T-helper 1 cell (primary cell): ENCODE data around the gene DGKD.
A peak's percentile ranks its signal among the peaks of the same experiment; 100 is the strongest.
"Not testable (repeated sequence)": the region's sequence is repeated elsewhere in the genome, so short reads cannot be mapped to it uniquely, and the experiment has no call there.

ENCODE experiments used
- DNase-seq, 5 donors: peaks; one replicate each; pipeline ENCODE4 v3.0.0-alpha.2; 2012 to 2020
- total RNA-seq, 4 donors: gene quantifications; one replicate each; lab custom pipeline; 2026; lab: John Stamatoyannopoulos, UW

Gene DGKD
- total RNA-seq: 132 to 180 (median 160) reads per million in 4 donors

- peak; percentile 53 to 80 (median 63) for DNase-seq
These were observed at the start of gene DGKD for GRCh38 chr2:233353769-233354499. DGKD (plus strand) TSS chr2:233354494; CDS start chr2:233354519, 25 bp downstream.

GRCh38 chr2:233307565-233307964, 46.7 kb upstream of the DGKD start, which contains the start of gene SAG:
SAG (plus strand) TSS chr2:233307816; CDS start chr2:233309190, 1,374 bp downstream.
- no peak for DNase-seq

GRCh38 chr2:233311241-233311926, 42.9 kb upstream of the DGKD start:
- DNase-seq: no peak

GRCh38 chr2:233312874-233313273, 41.4 kb upstream of the DGKD start:
- no peak for DNase-seq

- no peak for DNase-seq
These were observed 39.9 kb upstream of the DGKD start for GRCh38 chr2:233314180-233314925.

- DNase-seq: no peak
These were observed 36.9 kb upstream of the DGKD start for GRCh38 chr2:233317196-233317943.

- DNase-seq: no peak
These were observed 35.0 kb upstream of the DGKD start for GRCh38 chr2:233319256-233319655.

- no peak for DNase-seq
These were observed 33.8 kb upstream of the DGKD start for GRCh38 chr2:233320470-233320869.

GRCh38 chr2:233321166-233321565, 33.1 kb upstream of the DGKD start:
- no peak for DNase-seq

GRCh38 chr2:233323851-233324250, 30.4 kb upstream of the DGKD start:
- no peak for DNase-seq

- DNase-seq: no peak
These were observed 29.0 kb upstream of the DGKD start for GRCh38 chr2:233325256-233325655.

GRCh38 chr2:233325814-233326213, 28.5 kb upstream of the DGKD start:
- no peak for DNase-seq

- no peak for DNase-seq
These were observed 27.8 kb upstream of the DGKD start for GRCh38 chr2:233326500-233326899.

- no peak for DNase-seq
These were observed 25.4 kb upstream of the DGKD start for GRCh38 chr2:233328922-233329321.

- DNase-seq: no peak
These were observed 24.7 kb upstream of the DGKD start for GRCh38 chr2:233329489-233330135.

- peak; percentile 38 to 96 (median 62) for DNase-seq
These were observed 22.8 kb upstream of the DGKD start for GRCh38 chr2:233331536-233331935.

GRCh38 chr2:233332125-233332524, 22.2 kb upstream of the DGKD start:
- no peak for DNase-seq

- DNase-seq: no peak
These were observed 19.4 kb upstream of the DGKD start for GRCh38 chr2:233334915-233335314.

GRCh38 chr2:233336091-233336490, 18.2 kb upstream of the DGKD start:
- not testable (repeated sequence) for DNase-seq

- DNase-seq: no peak
These were observed 17.8 kb upstream of the DGKD start for GRCh38 chr2:233336541-233336940.

GRCh38 chr2:233338046-233338445, 16.2 kb upstream of the DGKD start:
- DNase-seq: no peak

- no peak for DNase-seq
These were observed 15.4 kb upstream of the DGKD start for GRCh38 chr2:233338812-233339368.
